ENCODE data around the gene TSSK1B. TPM values are rescaled to one million over a fixed set of nuclear protein-coding genes. Genes with fewer than 3 reads are reported as not detected.

The TSSK1B gene
- total RNA-seq, 1 experiment from 2014 or later, result 0.33 TPM

DNA sequence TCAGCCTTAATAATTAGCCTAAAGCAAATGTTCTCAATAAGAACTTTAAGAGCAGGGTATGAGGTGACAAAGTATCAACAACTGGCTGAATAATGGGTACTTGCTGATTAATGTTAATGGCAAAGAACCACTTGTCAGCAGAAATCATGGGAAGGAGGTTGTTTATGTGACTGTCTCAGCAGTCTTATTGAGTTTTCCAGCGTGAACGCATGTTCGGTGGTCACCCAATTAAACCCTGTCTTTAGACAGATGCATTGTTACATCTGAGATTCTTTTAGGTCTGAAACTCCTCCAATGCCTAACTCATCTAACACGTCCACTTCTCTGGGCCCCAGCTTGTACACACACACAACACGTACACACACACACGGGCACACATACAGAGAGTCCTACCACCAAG lies 18.2 kb upstream of the TSSK1B start:
- Histone ChIP-seq H3K4me1 (ENCODE audit: insufficient read depth, low read length) (no peaks in the 10 kb centered on the region), H4K20me1 (ENCODE audit: low read length) (no peaks in the 10 kb centered on the region), H2AFZ (ENCODE audit: low read length) (no peak overlapping the region), H3K27ac (ENCODE audit: low read length) (no peak overlapping the region), H3K36me3 (ENCODE audit: low read depth, low read length) (no peaks in the 10 kb centered on the region), H3K4me2 (ENCODE audit: low read length) (no peak overlapping the region), H3K4me3 (ENCODE audit: low read length) (no peak overlapping the region), H3K79me2 (ENCODE audit: low read length) (no peaks in the 10 kb centered on the region), H3K9me3 (ENCODE audit: low read length) (no peaks in the 10 kb centered on the region), H3K27me3 (ENCODE audit: low read length) (no peaks in the 10 kb centered on the region; the same call in 1 of the 2 replicates), H3F3A (ENCODE audit: low read length, unreplicated experiment) (no peaks in the 10 kb centered on the region), H3K9me2 (replicated peaks; ENCODE audit: low read length) (no peaks in the 10 kb centered on the region), H3K9ac (ENCODE audit: low read length) (no peak overlapping the region)
- ChIA-PET POLR2A (ENCODE audit: unreplicated experiment) (no interaction called here), CTCF (no interaction called here)
- ATAC-seq (no peak), DNase-seq (no peak)
- intact Hi-C loops (cut with micrococcal nuclease), result no loop called here
- no peak for TF ChIP-seq EZH2phosphoT487 (IDR thresholded peaks at IDR 0.05; ENCODE audit: borderline replicate concordance, low read length)
- TF ChIP-seq, protein P1, sequence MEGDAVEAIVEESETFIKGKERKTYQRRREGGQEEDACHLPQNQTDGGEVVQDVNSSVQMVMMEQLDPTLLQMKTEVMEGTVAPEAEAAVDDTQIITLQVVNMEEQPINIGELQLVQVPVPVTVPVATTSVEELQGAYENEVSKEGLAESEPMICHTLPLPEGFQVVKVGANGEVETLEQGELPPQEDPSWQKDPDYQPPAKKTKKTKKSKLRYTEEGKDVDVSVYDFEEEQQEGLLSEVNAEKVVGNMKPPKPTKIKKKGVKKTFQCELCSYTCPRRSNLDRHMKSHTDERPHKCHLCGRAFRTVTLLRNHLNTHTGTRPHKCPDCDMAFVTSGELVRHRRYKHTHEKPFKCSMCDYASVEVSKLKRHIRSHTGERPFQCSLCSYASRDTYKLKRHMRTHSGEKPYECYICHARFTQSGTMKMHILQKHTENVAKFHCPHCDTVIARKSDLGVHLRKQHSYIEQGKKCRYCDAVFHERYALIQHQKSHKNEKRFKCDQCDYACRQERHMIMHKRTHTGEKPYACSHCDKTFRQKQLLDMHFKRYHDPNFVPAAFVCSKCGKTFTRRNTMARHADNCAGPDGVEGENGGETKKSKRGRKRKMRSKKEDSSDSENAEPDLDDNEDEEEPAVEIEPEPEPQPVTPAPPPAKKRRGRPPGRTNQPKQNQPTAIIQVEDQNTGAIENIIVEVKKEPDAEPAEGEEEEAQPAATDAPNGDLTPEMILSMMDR (conservative IDR thresholded peaks at IDR 0.05; ENCODE audit: low read depth, low read length), result no peak
- TF ChIP-seq EZH2 (IDR thresholded peaks at IDR 0.05; ENCODE audit: low read length, unreplicated experiment), result no peak
- BruUV-seq (replicated peaks), result no TSS peak

DNA sequence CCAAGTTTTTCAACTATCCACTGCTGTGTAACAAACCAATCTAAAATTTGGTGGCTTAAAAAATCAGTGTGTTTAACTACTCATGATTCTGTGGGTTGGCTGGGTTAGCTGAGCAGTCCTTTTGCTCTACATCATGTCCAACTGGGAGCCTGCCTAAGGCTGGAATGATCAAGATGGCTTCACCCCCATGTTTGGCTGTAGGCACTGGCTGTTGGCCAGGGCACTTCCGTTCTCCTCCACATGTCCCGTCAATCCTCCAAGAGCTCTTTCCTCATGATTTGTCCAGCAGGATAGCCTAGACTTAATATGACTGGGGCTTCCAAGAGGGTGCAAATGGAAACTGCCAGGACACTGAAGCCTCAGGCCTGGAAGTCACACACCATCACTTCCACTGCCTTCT lies 17.0 kb upstream of the TSSK1B start:
- Histone ChIP-seq H2AFZ (ENCODE audit: low read length) (no peak overlapping the region), H3K9ac (ENCODE audit: low read length) (no peak overlapping the region), H3K27me3 (ENCODE audit: low read length) (no peaks in the 10 kb centered on the region; the same call in 1 of the 2 replicates), H3K9me3 (ENCODE audit: low read length) (no peaks in the 10 kb centered on the region), H3K4me2 (ENCODE audit: low read length) (no peak overlapping the region), H3K9me2 (replicated peaks; ENCODE audit: low read length) (no peaks in the 10 kb centered on the region), H4K20me1 (ENCODE audit: low read length) (no peaks in the 10 kb centered on the region), H3K79me2 (ENCODE audit: low read length) (no peaks in the 10 kb centered on the region), H3K4me1 (ENCODE audit: insufficient read depth, low read length) (no peaks in the 10 kb centered on the region), H3K27ac (ENCODE audit: low read length) (no peak overlapping the region), H3F3A (ENCODE audit: low read length, unreplicated experiment) (no peaks in the 10 kb centered on the region), H3K36me3 (ENCODE audit: low read depth, low read length) (no peaks in the 10 kb centered on the region), H3K4me3 (ENCODE audit: low read length) (no peak overlapping the region)
- ChIA-PET POLR2A (ENCODE audit: unreplicated experiment) (no interaction called here), CTCF (no interaction called here)
- no peak for DNase-seq
- TF ChIP-seq, protein P1 (conservative IDR thresholded peaks at IDR 0.05; ENCODE audit: low read depth, low read length), result no peak
- TF ChIP-seq EZH2phosphoT487 (IDR thresholded peaks at IDR 0.05; ENCODE audit: borderline replicate concordance, low read length) (no peak), EZH2 (IDR thresholded peaks at IDR 0.05; ENCODE audit: low read length, unreplicated experiment) (no peak)
- no peak for ATAC-seq
- intact Hi-C loops (cut with micrococcal nuclease), result no loop called here
- BruUV-seq (replicated peaks), result no TSS peak

GRCh38 chr5:113450929-113451328 lies 16.1 kb upstream of the TSSK1B start:
- H4K20me1 ChIP-seq (ENCODE audit: low read length), result no peaks in the 10 kb centered on the region
- H3K27ac ChIP-seq (ENCODE audit: low read length), result no peak overlapping the region
- H3K36me3 ChIP-seq (ENCODE audit: low read depth, low read length), result no peaks in the 10 kb centered on the region
- no peak overlapping the region for H3K4me3 ChIP-seq (ENCODE audit: low read length)
- no peak overlapping the region for H3K4me2 ChIP-seq (ENCODE audit: low read length)
- no peaks in the 10 kb centered on the region for H3K79me2 ChIP-seq (ENCODE audit: low read length)
- H3K4me1 ChIP-seq (ENCODE audit: insufficient read depth, low read length), result no peaks in the 10 kb centered on the region
- no peak overlapping the region for H3K9ac ChIP-seq (ENCODE audit: low read length)
- H2AFZ ChIP-seq (ENCODE audit: low read length), result no peak overlapping the region
- no peaks in the 10 kb centered on the region; the same call in 1 of the 2 replicates for H3K27me3 ChIP-seq (ENCODE audit: low read length)
- H3F3A ChIP-seq (ENCODE audit: low read length, unreplicated experiment), result no peaks in the 10 kb centered on the region
- ATAC-seq (no peak), DNase-seq (no peak)
- BruUV-seq (replicated peaks), result no TSS peak
- POLR2A ChIA-PET (ENCODE audit: unreplicated experiment), result no interaction called here
- intact Hi-C loops (cut with micrococcal nuclease), result no loop called here
- TF ChIP-seq, protein P1 (conservative IDR thresholded peaks at IDR 0.05; ENCODE audit: low read depth, low read length), result no peak
- TF ChIP-seq EZH2phosphoT487 (IDR thresholded peaks at IDR 0.05; ENCODE audit: borderline replicate concordance, low read length), result no peak
- no peak for TF ChIP-seq EZH2 (IDR thresholded peaks at IDR 0.05; ENCODE audit: low read length, unreplicated experiment)
- no peaks in the 10 kb centered on the region for H3K9me2 ChIP-seq (replicated peaks; ENCODE audit: low read length)
- no peaks in the 10 kb centered on the region for H3K9me3 ChIP-seq (ENCODE audit: low read length)
- CTCF ChIA-PET, result no interaction called here

All from PC-3 (cell line).